ENCODE measurements around the gene PPM1K.
"Not testable (repeated sequence)": the region's sequence is repeated elsewhere in the genome, so short reads cannot be mapped to it uniquely, and the experiment has no call there.

Gene PPM1K

GRCh38 chr4:88284439-88285234 lies at the start of gene PPM1K:
Gene PPM1K, minus strand, starts transcription at chr4:88284561. Its CDS starts 5,978 bp downstream, at chr4:88278583.
- Histone ChIP-seq H3K9ac (ENCODE audit: low read depth in 1 of 2, low read length in 2 of 2) (peak within 1 kb of the TSS; percentile 89 to 96), H3K4me3 (ENCODE audit: low read depth in 1 of 2, low read length in 2 of 2) (peak within 1 kb of the TSS; percentile 81 to 93), H3K36me3 (ENCODE audit: control insufficient read depth in 1 of 2, insufficient read depth in 2 of 2, low read length in 2 of 2) (no peaks in the 10 kb centered on the region), H3K27me3 (ENCODE audit: control insufficient read depth in 1 of 2, insufficient read depth in 2 of 2, low read length in 2 of 2) (no peaks in the 10 kb centered on the region), H3K9me3 (ENCODE audit: control insufficient read depth in 1 of 2, low read length in 2 of 2) (no peaks in the 10 kb centered on the region), H3K4me1 (ENCODE audit: control insufficient read depth in 1 of 2, insufficient read depth in 2 of 2, low read length in 2 of 2) (peaks cover 19 to 24% of the 10 kb centered on the region in 2 donors), H3K27ac (ENCODE audit: low read depth, low read length) (peak within 1 kb of the TSS; percentile 96)

DNA sequence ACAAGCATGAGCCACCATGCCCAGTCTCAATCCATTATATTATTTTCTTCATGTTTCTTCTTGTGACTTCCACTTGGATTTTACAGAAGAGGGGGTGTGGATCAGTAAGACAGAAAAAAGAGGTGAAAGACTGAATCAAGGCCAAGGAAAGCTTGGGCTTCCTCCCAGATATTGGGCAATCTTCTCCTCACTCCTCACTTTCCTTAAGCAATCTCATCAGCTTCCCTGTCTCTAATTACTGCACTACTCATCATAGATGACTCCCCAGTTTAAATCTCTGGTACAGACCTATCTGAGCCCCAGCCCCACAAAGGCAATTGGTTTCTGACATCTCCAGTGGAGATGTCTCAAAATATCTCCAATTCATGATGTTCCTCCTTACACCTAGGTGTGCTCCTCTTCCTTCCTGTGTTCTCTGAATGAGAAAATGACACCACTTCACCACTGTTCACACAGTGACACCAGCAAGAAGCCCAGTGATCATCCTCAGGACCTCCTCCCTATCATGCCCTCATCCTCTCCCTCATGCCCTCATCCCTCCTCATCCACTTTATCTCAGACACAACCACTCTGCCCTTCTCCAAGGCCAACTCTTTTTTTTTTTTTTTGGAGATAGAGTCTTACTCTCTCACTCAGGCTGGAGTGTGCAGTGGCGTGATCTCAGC lies 49.5 kb upstream of the PPM1K start:
- no peak overlapping the region for H3K4me3 ChIP-seq (ENCODE audit: low read depth in 1 of 2, low read length in 2 of 2)
- no peak overlapping the region for H3K9ac ChIP-seq (ENCODE audit: low read depth in 1 of 2, low read length in 2 of 2)
- no peaks in the 10 kb centered on the region for H3K27me3 ChIP-seq (ENCODE audit: control insufficient read depth in 1 of 2, insufficient read depth in 2 of 2, low read length in 2 of 2)
- no peaks in the 10 kb centered on the region for H3K36me3 ChIP-seq (ENCODE audit: control insufficient read depth in 1 of 2, insufficient read depth in 2 of 2, low read length in 2 of 2)
- no peaks in the 10 kb centered on the region for H3K9me3 ChIP-seq (ENCODE audit: control insufficient read depth in 1 of 2, low read length in 2 of 2)
- no peaks in the 10 kb centered on the region for H3K4me1 ChIP-seq (ENCODE audit: control insufficient read depth in 1 of 2, insufficient read depth in 2 of 2, low read length in 2 of 2)
- H3K27ac ChIP-seq (ENCODE audit: low read depth, low read length), result no peak overlapping the region

- no peak overlapping the region for H3K27ac ChIP-seq (ENCODE audit: low read depth, low read length)
- no peaks in the 10 kb centered on the region for H3K9me3 ChIP-seq (ENCODE audit: control insufficient read depth in 1 of 2, low read length in 2 of 2)
- H3K9ac ChIP-seq (ENCODE audit: low read depth in 1 of 2, low read length in 2 of 2), result no peak overlapping the region
- H3K36me3 ChIP-seq (ENCODE audit: control insufficient read depth in 1 of 2, insufficient read depth in 2 of 2, low read length in 2 of 2), result no peaks in the 10 kb centered on the region
- H3K4me1 ChIP-seq (ENCODE audit: control insufficient read depth in 1 of 2, insufficient read depth in 2 of 2, low read length in 2 of 2), result no peaks in the 10 kb centered on the region
- no peaks in the 10 kb centered on the region for H3K27me3 ChIP-seq (ENCODE audit: control insufficient read depth in 1 of 2, insufficient read depth in 2 of 2, low read length in 2 of 2)
- H3K4me3 ChIP-seq (ENCODE audit: low read depth in 1 of 2, low read length in 2 of 2), result no peak overlapping the region
Measured at GRCh38 chr4:88327665-88328064, 43.3 kb upstream of the PPM1K start.

DNA sequence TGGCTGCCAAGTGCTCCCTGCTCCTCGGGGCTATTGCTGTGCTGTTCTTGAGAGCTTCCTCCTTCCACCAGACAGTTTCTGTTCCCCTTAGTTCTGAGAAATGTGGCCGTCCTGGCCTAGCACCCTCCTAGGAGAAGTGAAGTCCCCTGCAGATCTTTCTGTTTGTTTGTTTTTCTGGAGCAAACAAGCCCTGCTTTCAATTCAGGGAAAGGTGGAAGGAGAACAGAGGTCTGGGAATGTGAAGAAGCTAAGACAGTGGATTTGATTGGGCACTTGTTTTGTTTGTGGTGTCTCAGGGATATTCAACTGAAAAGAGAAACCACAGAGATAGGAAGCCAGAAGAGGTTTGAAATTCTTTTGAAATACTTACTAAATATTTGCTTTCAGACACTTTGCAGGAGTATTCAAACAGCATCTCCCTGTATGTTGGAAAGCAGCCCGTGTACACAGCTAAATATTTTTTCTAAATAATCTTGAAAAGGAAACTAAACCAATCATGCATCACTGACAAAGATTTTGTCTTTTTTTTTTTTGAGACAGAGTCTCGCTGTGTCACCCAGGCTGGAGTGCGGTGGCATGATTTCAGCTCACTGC lies 36.5 kb upstream of the PPM1K start:
- peak overlapping the region in 1 of 2 donors; percentile 43 for H3K4me3 ChIP-seq (ENCODE audit: low read depth in 1 of 2, low read length in 2 of 2)
- no peaks in the 10 kb centered on the region for H3K36me3 ChIP-seq (ENCODE audit: control insufficient read depth in 1 of 2, insufficient read depth in 2 of 2, low read length in 2 of 2)
- H3K9me3 ChIP-seq (ENCODE audit: control insufficient read depth in 1 of 2, low read length in 2 of 2), result no peaks in the 10 kb centered on the region
- H3K27me3 ChIP-seq (ENCODE audit: control insufficient read depth in 1 of 2, insufficient read depth in 2 of 2, low read length in 2 of 2), result no peaks in the 10 kb centered on the region
- H3K4me1 ChIP-seq (ENCODE audit: control insufficient read depth in 1 of 2, insufficient read depth in 2 of 2, low read length in 2 of 2), result peaks cover 7 to 11% of the 10 kb centered on the region in 2 donors
- no peak overlapping the region for H3K27ac ChIP-seq (ENCODE audit: low read depth, low read length)
- peak overlapping the region in 1 of 2 donors; percentile 45 for H3K9ac ChIP-seq (ENCODE audit: low read depth in 1 of 2, low read length in 2 of 2)

GRCh38 chr4:88320224-88320779 lies 35.9 kb upstream of the PPM1K start:
- Histone ChIP-seq H3K4me1 (ENCODE audit: control insufficient read depth in 1 of 2, insufficient read depth in 2 of 2, low read length in 2 of 2) (peaks cover 7 to 11% of the 10 kb centered on the region in 2 donors), H3K27me3 (ENCODE audit: control insufficient read depth in 1 of 2, insufficient read depth in 2 of 2, low read length in 2 of 2) (no peaks in the 10 kb centered on the region), H3K36me3 (ENCODE audit: control insufficient read depth in 1 of 2, insufficient read depth in 2 of 2, low read length in 2 of 2) (no peaks in the 10 kb centered on the region), H3K9ac (ENCODE audit: low read depth in 1 of 2, low read length in 2 of 2) (peak overlapping the region in 1 of 2 donors; percentile 45), H3K4me3 (ENCODE audit: low read depth in 1 of 2, low read length in 2 of 2) (peak overlapping the region in 1 of 2 donors; percentile 43), H3K9me3 (ENCODE audit: control insufficient read depth in 1 of 2, low read length in 2 of 2) (no peaks in the 10 kb centered on the region), H3K27ac (ENCODE audit: low read depth, low read length) (no peak overlapping the region)

- Histone ChIP-seq H3K27me3 (ENCODE audit: control insufficient read depth in 1 of 2, insufficient read depth in 2 of 2, low read length in 2 of 2) (no peaks in the 10 kb centered on the region), H3K9me3 (ENCODE audit: control insufficient read depth in 1 of 2, low read length in 2 of 2) (no peaks in the 10 kb centered on the region), H3K36me3 (ENCODE audit: control insufficient read depth in 1 of 2, insufficient read depth in 2 of 2, low read length in 2 of 2) (no peaks in the 10 kb centered on the region), H3K9ac (ENCODE audit: low read depth in 1 of 2, low read length in 2 of 2) (no peak overlapping the region), H3K4me3 (ENCODE audit: low read depth in 1 of 2, low read length in 2 of 2) (no peak overlapping the region), H3K27ac (ENCODE audit: low read depth, low read length) (no peak overlapping the region), H3K4me1 (ENCODE audit: control insufficient read depth in 1 of 2, insufficient read depth in 2 of 2, low read length in 2 of 2) (peaks cover 7 to 11% of the 10 kb centered on the region in 2 donors)
Measured at GRCh38 chr4:88318751-88319350, 34.5 kb upstream of the PPM1K start.

- peaks cover 3 to 6% of the 10 kb centered on the region in 2 donors for H3K4me1 ChIP-seq (ENCODE audit: control insufficient read depth in 1 of 2, insufficient read depth in 2 of 2, low read length in 2 of 2)
- H3K27me3 ChIP-seq (ENCODE audit: control insufficient read depth in 1 of 2, insufficient read depth in 2 of 2, low read length in 2 of 2), result no peaks in the 10 kb centered on the region
- H3K27ac ChIP-seq (ENCODE audit: low read depth, low read length), result no peak overlapping the region
- H3K9me3 ChIP-seq (ENCODE audit: control insufficient read depth in 1 of 2, low read length in 2 of 2), result no peaks in the 10 kb centered on the region
- H3K36me3 ChIP-seq (ENCODE audit: control insufficient read depth in 1 of 2, insufficient read depth in 2 of 2, low read length in 2 of 2), result no peaks in the 10 kb centered on the region
- no peak overlapping the region for H3K4me3 ChIP-seq (ENCODE audit: low read depth in 1 of 2, low read length in 2 of 2)
- no peak overlapping the region for H3K9ac ChIP-seq (ENCODE audit: low read depth in 1 of 2, low read length in 2 of 2)
Measured at GRCh38 chr4:88315460-88316017, 31.2 kb upstream of the PPM1K start.

DNA sequence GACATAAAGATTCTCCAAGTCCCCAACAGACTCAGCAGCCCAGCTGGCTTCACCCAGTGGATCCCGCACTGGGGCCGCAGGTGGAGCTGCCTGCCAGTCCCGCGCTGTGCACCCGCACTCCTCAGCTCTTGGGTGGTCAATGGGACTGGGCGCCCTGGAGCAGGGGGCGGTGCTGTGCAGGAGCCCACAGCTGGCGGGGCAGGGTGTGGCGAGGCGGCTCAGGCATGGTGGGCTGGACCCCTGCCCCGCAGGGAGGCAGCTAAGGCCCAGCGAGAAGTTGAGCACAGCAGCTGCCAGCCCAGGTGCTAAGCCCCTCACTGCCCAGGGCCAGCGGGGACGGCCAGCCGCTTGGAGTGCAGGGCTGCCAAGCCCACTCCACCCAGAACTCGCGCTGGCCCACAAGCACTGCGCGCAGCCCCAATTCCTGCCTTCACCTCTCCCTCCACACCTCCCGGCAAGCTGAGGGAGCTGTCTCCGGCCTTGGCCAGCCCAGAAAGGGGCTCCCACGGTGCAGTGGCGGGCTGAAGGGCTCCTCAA lies 28.8 kb upstream of the PPM1K start:
- not testable (repeated sequence) for H3K27ac ChIP-seq (ENCODE audit: low read depth, low read length); H3K36me3 ChIP-seq (ENCODE audit: control insufficient read depth in 1 of 2, insufficient read depth in 2 of 2, low read length in 2 of 2); H3K9ac ChIP-seq (ENCODE audit: low read depth in 1 of 2, low read length in 2 of 2); H3K9me3 ChIP-seq (ENCODE audit: control insufficient read depth in 1 of 2, low read length in 2 of 2); H3K4me1 ChIP-seq (ENCODE audit: control insufficient read depth in 1 of 2, insufficient read depth in 2 of 2, low read length in 2 of 2); H3K27me3 ChIP-seq (ENCODE audit: control insufficient read depth in 1 of 2, insufficient read depth in 2 of 2, low read length in 2 of 2); H3K4me3 ChIP-seq (ENCODE audit: low read depth in 1 of 2, low read length in 2 of 2)

DNA sequence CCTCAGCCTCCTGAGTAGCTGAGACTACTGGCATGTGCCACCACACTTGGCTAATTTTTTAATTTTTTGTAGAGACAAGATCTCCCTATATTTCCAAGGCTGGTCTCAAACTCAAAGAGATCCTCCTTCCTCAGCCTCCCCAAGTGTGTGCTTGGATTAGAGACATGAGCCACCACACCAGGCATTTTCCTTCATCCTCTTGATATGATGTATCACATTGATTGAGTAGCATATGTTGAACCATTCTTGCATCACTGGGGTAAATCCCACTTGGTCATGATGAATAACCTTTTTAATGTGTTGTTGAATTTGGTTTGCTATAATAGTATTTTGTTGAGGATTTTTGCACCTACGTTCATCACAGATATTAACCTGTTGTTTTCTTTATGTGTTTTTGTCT lies 24.2 kb upstream of the PPM1K start:
- Histone ChIP-seq H3K36me3 (ENCODE audit: control insufficient read depth in 1 of 2, insufficient read depth in 2 of 2, low read length in 2 of 2) (no peaks in the 10 kb centered on the region), H3K27ac (ENCODE audit: low read depth, low read length) (no peak overlapping the region), H3K9me3 (ENCODE audit: control insufficient read depth in 1 of 2, low read length in 2 of 2) (no peaks in the 10 kb centered on the region), H3K9ac (ENCODE audit: low read depth in 1 of 2, low read length in 2 of 2) (no peak overlapping the region), H3K27me3 (ENCODE audit: control insufficient read depth in 1 of 2, insufficient read depth in 2 of 2, low read length in 2 of 2) (no peaks in the 10 kb centered on the region), H3K4me3 (ENCODE audit: low read depth in 1 of 2, low read length in 2 of 2) (no peak overlapping the region), H3K4me1 (ENCODE audit: control insufficient read depth in 1 of 2, insufficient read depth in 2 of 2, low read length in 2 of 2) (no peaks in the 10 kb centered on the region)

All from duodenal mucosa (tissue), 2 donors.